ENCODE results near the gene ERN1.

The ERN1 gene

DNA sequence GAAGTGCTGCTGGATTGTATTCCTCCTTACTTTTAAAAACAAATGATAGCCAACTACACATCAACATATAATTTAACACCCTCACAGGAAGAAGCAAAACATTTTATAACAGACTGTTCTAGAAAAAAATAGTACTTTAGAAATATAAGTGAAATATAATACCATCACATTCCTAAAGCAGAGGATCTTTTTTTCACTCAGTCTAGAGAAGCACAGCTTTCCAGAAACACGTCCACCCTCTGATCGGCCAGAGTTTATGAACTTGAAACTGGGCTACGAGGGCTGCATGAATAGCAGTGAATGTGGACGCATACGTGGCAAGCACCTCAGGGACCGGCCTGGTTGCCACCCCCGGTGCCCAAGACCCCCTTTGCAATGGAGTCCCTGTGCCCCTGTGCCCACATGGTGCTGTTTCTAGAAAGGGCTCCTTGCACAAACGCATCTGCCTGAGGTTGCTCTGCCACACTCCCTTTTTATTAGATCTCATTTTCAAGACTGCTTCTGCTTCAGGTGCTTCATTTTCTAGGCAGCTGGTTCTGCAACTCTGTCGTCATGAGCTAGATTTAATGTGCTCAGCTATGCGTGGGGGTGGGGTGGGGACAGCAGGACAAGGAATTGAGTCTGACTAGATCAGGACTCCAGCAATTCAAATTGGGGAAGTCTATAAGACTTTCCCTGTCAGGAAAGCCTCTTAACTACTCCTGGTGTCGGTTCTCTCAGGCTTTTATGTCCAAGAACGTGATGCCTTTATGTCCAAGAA lies 29.1 kb upstream of the ERN1 start:
- TF ChIP-seq ZNF239 (tag by site-specific recombination; IDR thresholded peaks at IDR 0.05) (no peak), ZNF585B (tag by site-specific recombination; IDR thresholded peaks at IDR 0.05) (no peak), ELK4 (IDR thresholded peaks at IDR 0.05; ENCODE audit: borderline replicate concordance, low read depth, low read length) (no peak), ZFP41 (tag by site-specific recombination; IDR thresholded peaks at IDR 0.05; ENCODE audit: borderline replicate concordance) (no peak), ZNF830 (tag by site-specific recombination; IDR thresholded peaks at IDR 0.05; ENCODE audit: low read depth) (no peak), ZBTB48 (tag by site-specific recombination; IDR thresholded peaks at IDR 0.05) (no peak), ZNF530 (tag by site-specific recombination; IDR thresholded peaks at IDR 0.05; ENCODE audit: low read depth) (no peak), ZNF2 (tag by site-specific recombination; IDR thresholded peaks at IDR 0.05) (no peak)
- TF ChIP-seq, protein P1, sequence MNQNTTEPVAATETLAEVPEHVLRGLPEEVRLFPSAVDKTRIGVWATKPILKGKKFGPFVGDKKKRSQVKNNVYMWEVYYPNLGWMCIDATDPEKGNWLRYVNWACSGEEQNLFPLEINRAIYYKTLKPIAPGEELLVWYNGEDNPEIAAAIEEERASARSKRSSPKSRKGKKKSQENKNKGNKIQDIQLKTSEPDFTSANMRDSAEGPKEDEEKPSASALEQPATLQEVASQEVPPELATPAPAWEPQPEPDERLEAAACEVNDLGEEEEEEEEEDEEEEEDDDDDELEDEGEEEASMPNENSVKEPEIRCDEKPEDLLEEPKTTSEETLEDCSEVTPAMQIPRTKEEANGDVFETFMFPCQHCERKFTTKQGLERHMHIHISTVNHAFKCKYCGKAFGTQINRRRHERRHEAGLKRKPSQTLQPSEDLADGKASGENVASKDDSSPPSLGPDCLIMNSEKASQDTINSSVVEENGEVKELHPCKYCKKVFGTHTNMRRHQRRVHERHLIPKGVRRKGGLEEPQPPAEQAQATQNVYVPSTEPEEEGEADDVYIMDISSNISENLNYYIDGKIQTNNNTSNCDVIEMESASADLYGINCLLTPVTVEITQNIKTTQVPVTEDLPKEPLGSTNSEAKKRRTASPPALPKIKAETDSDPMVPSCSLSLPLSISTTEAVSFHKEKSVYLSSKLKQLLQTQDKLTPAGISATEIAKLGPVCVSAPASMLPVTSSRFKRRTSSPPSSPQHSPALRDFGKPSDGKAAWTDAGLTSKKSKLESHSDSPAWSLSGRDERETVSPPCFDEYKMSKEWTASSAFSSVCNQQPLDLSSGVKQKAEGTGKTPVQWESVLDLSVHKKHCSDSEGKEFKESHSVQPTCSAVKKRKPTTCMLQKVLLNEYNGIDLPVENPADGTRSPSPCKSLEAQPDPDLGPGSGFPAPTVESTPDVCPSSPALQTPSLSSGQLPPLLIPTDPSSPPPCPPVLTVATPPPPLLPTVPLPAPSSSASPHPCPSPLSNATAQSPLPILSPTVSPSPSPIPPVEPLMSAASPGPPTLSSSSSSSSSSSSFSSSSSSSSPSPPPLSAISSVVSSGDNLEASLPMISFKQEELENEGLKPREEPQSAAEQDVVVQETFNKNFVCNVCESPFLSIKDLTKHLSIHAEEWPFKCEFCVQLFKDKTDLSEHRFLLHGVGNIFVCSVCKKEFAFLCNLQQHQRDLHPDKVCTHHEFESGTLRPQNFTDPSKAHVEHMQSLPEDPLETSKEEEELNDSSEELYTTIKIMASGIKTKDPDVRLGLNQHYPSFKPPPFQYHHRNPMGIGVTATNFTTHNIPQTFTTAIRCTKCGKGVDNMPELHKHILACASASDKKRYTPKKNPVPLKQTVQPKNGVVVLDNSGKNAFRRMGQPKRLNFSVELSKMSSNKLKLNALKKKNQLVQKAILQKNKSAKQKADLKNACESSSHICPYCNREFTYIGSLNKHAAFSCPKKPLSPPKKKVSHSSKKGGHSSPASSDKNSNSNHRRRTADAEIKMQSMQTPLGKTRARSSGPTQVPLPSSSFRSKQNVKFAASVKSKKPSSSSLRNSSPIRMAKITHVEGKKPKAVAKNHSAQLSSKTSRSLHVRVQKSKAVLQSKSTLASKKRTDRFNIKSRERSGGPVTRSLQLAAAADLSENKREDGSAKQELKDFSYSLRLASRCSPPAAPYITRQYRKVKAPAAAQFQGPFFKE (tag by site-specific recombination; IDR thresholded peaks at IDR 0.05; ENCODE audit: borderline replicate concordance), result no peak
- no peak overlapping the region for H3K4me3 ChIP-seq (ENCODE audit: low read depth, low read length)
- ChIA-PET POLR2A (interaction anchor here (1.0 to 1.6 kb wide), 2 partner anchors 12 to 13 kb away, joined by 3 to 4 read pairs; no protein-coding TSS in a partner anchor), CTCF (interaction anchor here (0.5 to 1.1 kb wide), 2 partner anchors 25 to 150 kb away, joined by 3 to 8 read pairs; no protein-coding TSS in a partner anchor)
- peaks cover 0 to under 1% of the 10 kb centered on the region in 2 experiments; a peak in 1 of 3 replicates for H3K36me3 ChIP-seq (ENCODE audit: control insufficient read depth in 2 of 2, insufficient read depth in 1 of 2, low read length in 2 of 2)
- no peak overlapping the region for H3K27ac ChIP-seq (ENCODE audit: extremely low read depth, low read depth, low read length)
- no peaks in the 10 kb centered on the region for H3K4me1 ChIP-seq (ENCODE audit: control insufficient read depth, insufficient read depth, low read length)
- H3K9me3 ChIP-seq (ENCODE audit: control insufficient read depth, insufficient read depth, low read depth, low read length), result no peaks in the 10 kb centered on the region

- Histone ChIP-seq H3K9me3 (ENCODE audit: control insufficient read depth, insufficient read depth, low read depth, low read length) (no peaks in the 10 kb centered on the region), H3K4me1 (ENCODE audit: control insufficient read depth, insufficient read depth, low read length) (no peaks in the 10 kb centered on the region), H3K4me3 (ENCODE audit: low read depth, low read length) (no peak overlapping the region), H3K27ac (ENCODE audit: extremely low read depth, low read depth, low read length) (no peak overlapping the region), H3K36me3 (ENCODE audit: control insufficient read depth in 2 of 2, insufficient read depth in 1 of 2, low read length in 2 of 2) (peaks cover 5 to 6% of the 10 kb centered on the region in 2 experiments; a peak in 2 of 3 replicates)
- TF ChIP-seq ZNF175 (tag by site-specific recombination; IDR thresholded peaks at IDR 0.05) (no peak), ZBTB1 (tag by site-specific recombination; IDR thresholded peaks at IDR 0.05) (no peak), ZNF658 (tag by site-specific recombination; IDR thresholded peaks at IDR 0.05) (no peak), ZNF555 (tag by site-specific recombination; conservative IDR thresholded peaks at IDR 0.05) (no peak), YY1 (tag by site-specific recombination; IDR thresholded peaks at IDR 0.05) (no peak), ZNF112 (tag by site-specific recombination; IDR thresholded peaks at IDR 0.05) (no peak), ZSCAN30 (tag by site-specific recombination; IDR thresholded peaks at IDR 0.05) (no peak), ZNF544 (tag by site-specific recombination; IDR thresholded peaks at IDR 0.05) (no peak), ZNF155 (tag by site-specific recombination; IDR thresholded peaks at IDR 0.05) (no peak)
- CTCF ChIA-PET, result no interaction called here
- POLR2A ChIA-PET, result interaction anchor here (1.6 kb wide), 1 partner anchor 12 kb away, joined by 4 read pairs; no protein-coding TSS in a partner anchor
Observed at GRCh38 chr17:64158406-64158805, 28.5 kb upstream of the ERN1 start.

Measured in HEK293 (cell line).